Dermis microvascular lymphatic vessel endothelial cell (primary cell): ENCODE data around the gene SLC27A4. TPM values are rescaled to one million over a fixed set of nuclear protein-coding genes. Genes with fewer than 3 reads are reported as not detected.

Experiments
- DNase-seq, 2 donors: peaks; one replicate each; pipeline versions ENCODE4 v3.0.0 to v3.0.0-alpha.2; 2010; ENCODE audit warnings: low read depth in 2 of 2
- total RNA-seq: library from RNA; depleted of rRNA; stranded (reverse); fragments of >200 nt; gene quantifications from 2 replicates; pipeline ENCODE4 v1.2.1, GENCODE V29; 2014

Gene SLC27A4
- total RNA-seq, 1 donor from 2014 or later, result 19.9 TPM

DNA sequence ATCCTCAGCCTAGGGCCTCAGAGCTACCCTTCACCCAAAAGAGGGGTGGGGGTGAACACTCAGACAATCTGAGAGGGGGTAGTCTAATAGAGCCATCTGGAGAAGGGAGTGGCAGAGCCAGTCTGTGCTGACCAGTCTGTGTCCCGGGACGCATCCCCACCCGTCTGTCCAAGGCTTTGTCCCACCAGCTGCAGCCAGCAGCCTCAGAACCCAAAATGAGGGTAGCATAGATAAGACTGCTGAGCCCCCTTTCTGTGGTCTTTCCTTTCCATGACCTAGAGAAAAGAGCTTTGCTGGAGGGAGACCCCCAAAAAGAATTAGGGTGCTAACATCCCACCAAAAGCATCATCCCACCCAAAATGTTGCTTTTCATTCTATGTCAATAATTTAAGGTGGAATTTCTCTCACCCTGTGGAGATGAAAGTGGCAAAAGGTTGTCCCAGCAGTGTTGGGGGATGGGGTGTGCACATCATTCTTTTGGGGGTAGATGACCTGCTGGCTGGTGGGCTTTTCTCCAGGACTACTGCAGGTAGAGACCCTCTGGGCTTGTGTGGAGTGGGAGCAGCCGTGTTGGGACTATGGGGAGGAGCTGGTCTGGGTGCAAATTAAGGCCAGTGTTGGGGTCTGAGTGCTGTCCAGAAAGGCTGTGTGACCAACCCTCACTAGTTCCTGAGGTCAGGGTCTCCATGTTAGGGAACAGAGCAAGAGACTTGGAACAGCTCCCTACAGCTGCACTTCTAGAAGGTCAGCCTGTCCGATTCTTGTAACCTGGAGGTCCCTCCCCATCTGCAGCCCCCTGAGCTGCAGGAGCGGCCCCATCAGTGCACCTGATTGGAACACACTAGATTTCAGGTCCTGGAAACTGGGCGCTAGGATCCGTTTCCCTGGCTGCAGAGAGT, 50.7 kb downstream of the SLC27A4 start:
- no peak for DNase-seq

DNA sequence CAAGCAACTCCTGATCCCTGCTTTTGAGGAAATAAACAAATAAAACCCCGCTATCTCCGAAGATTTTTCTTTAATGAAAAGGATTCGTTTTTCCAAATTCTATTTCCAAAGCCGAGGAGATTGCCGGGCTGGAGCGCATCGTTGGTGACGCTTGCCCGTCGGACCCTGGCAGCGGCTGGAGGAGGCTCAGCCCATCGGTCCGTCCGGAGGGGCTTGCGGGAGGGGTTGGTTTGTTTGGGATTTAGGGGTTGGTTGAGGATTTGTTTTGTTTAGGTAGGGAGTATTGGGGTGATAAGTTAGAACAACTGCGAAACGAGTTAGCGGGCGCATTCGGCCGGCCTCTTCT, 51.6 kb downstream of the SLC27A4 start:
- no peak for DNase-seq

DNA sequence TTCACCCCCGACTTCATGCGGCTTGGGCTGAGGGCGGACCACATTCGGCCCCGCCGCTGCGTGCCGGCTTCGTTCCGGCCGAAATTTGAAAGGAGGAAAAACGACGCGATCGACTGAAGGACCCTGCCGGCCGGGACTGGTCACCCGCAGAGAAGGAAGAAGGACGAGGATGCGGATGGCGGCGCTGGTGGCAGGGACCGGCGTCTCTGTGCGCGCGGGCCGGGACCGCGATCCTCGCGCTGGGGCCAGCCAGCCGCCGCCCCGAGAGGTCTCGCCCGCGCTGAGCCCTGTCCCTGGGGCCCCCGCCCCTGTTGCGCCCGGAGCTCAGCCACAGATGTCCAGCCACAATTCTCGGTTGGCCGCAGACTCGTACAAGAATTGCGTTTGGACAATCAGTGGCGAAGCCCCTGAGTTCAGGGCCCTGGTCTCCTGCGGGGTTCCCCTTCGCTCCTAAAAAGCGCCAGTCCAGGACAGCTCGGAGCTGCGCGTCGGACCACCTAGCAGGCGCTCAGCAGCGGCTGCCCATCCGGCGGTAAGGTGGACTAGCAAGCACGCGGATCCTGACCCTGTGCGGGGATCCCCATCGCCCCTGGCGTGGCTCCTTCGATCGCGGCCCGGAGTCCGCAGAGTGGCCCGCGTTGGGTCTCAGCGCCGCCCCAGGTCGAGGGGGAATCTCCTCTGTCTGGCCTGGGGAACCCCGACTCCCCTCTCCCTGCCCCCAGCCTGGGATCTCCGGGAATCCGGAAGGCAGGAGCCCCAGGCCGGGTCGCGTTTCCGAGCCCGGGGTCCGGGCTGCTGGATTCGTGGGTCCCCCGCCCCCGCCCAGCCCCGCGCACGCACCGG, 52.2 kb downstream of the SLC27A4 start:
- DNase-seq, result no peak

DNA sequence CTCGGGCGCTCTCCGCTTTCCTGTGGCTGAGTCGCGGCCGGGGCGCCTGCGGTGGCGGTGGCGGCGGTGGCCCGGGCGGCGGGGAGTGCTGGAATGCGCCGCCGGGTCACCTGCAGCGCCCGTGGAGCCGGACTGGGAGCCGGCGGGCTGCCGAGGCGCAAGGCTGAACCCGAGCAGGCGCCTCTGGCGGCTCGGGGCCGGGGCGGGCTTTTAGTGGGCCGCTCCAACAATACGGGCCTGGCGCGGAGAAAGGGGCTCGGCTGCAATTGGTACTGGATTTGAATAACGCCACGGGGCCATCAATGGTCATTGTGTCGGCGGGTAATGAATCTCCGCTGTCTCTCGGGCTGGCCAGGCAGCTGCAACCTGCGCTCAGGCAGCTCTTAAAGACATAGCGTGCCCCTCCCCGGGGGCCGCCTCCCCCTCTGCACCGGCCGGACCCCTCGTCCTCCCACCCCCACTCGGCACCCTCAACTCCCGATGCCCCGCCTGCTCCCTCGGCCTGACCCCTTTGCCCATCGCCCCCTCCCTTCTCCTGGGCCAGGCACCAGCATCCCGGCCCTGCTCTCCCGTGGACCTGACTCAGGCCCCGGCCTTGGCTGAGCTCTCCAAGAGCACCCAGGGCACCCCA, 52.9 kb downstream of the SLC27A4 start:
- no peak for DNase-seq

DNA sequence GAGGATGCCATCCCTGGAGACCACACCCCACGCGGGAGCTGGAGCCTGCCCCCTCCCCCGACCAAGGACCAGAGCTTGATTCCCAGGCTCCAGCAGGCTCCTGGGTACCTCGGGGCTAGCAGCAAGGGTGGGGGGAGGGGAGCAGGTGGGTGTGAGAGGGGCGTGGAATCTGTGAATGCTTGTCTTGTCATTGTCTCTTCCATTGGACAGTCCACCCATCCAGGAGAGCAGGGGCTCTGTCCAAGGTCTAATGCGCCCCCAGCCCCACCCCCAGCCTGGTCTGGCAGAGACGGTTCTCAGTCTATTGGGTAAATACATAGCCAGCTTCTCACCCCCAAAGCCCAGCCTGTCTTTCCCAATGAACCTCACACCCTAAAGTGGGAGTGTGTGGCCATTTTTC, 53.6 kb downstream of the SLC27A4 start:
- no peak for DNase-seq

DNA sequence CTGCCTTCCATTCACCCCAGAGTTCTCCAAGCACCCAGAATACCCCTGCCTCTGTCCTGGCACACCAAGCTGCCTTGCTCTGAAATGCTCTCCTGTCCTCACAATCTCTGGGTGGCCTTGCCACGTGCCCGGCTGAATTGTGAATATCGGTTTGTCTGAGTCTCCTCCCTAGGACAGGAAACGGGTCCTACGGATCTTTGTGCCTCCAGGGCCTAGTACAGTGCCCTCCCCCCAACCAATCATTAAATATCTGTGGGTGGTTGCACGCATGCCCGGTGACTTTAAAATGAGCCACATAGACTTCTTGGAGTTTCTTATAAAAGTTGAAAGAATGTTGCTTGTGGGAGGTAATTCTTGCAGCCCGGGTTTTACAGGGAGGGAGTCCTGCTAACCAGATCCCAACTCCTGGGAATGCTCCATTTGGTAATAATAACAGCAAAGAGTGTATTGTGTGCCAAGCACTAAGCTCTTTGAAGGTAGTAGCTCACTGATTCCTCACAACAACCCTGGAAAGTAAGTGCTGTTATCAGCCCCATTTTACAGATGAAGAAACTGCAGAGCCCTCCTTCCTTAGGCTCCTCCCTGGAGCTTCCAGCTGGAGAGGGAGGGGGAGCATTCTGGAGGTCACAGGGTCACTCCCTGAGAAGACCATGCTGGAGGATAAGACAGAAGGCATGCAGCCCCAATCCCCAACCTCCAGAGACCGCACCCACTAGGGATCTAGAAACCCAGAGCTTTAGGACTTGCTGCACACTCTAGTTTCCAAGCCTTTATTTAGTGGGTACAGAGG, 54.2 kb downstream of the SLC27A4 start:
- no peak for DNase-seq

DNA sequence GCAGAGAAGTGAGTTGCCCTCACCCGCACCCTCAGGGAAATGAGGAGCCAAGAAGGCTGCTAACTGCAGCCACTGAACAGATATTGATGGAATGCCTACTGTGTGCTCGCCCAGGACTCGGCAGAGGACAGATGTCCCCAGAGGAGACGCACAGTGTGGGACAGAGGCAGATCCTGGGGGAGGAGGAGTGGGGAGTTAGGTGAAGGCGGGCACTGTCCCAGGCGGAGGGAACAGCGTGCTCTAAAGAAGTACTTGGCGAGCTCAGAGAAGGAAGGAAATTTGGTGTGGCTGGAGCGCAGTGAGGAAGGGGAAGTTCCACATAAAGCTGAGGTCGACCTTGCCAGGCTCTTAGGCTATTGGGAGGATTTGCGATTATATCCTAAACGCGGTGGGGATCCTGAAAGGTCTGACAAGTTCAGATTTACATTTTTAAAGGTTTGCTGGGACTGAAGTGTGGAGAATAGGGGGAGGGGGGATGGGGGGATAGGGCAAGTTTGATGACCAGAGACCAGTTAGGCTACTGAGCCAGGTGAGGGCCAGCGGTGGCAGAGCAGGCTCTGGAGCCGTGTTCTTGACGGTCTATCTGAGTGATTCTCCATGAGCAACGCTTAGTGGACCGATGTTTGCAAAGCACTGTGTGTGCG, 56.8 kb downstream of the SLC27A4 start:
- peak in 1 of 2 donors; percentile 17 for DNase-seq

DNA sequence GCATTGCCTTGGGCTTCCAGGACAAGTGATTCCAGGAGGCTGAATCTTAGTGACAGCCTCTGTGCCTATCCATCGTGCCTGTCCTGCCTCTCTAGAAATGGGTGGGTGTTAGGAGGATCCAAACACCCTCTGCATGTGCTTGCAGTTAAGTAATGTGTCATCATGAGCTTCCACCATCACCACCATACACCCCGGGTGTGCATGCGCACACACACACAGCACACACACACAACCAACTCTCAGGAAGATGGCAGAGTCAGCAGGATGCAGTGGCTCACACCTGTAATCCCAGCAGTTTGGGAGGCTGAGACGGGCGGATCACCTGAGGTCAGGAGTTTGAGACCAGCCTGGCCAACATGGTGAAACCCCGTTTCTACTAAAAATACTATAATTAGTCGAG, 57.5 kb downstream of the SLC27A4 start:
- no peak for DNase-seq

DNA sequence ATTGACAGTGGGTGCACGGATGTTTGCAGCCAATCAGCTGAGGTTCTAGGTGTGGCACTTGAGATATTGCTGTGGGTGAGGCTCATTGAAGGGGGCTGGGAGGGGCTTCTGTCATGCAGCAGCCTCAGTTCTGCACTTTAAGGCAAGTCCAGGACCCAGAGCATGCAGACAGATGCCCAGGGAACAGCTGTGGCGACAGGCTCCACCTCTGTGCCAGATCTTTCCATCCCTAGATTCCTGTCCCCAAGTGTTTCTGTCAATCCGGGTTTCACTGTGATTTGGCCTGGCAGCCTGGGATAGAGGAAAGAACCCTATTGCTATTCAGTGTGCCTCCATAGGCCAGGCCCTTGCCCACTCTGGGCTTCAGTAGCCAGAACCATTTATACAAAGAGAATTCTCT, 59.5 kb downstream of the SLC27A4 start:
- DNase-seq, result no peak

DNA sequence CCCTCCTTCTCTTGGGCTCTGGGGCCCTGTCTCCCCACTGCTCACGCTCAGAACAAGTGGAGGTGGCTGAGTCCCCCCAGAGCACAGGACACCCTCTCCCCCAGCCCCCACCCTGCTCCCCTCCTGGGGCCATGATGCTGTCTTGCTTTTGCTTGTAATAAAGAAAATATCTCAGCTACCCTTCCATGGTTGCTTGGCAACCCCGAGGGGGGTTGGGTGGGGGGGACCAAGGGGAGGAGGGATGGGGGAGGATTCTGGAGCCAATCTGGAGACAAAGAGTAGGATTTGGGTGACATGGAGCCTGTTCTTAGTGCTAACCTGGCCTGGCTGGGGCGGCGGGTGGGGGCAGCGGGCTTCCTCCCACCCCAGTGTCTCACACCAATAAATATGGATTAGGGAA, 64.2 kb downstream of the SLC27A4 start:
- DNase-seq, result no peak

DNA sequence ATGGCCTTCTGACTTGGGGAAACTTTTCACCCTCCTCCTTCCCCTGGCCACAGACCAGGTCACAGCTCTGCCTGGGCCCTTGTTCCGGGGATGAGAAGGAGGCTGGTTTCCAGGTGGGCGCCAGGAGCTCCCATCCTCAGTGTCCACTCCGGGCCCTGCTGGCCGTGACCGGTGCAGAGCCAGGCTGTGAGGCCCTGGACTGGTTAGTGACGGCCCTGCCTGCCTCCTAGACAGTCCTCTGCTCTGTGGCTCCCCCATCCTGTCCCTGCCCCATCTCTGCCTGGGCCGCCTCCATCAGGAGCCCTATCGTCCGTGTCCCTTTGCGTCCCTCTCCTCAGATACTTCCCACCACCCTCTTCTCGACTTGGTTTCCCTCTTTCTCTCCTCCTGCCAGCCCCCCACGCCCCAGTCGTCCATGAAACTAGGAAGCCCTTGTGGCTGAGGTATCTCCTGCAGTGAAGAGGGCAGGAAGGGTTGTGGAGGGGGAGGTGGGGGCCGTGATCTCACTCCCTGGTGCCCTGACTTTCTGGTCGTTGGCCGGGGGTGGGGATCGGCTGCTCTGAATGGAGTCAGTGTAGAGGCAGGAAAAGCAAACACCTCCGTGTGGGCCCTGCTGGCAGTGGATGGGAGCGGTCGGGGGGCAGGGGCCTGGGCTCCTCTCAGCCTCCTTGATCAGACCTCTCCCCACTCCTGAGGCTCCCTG, 64.9 kb downstream of the SLC27A4 start:
- DNase-seq, result no peak

DNA sequence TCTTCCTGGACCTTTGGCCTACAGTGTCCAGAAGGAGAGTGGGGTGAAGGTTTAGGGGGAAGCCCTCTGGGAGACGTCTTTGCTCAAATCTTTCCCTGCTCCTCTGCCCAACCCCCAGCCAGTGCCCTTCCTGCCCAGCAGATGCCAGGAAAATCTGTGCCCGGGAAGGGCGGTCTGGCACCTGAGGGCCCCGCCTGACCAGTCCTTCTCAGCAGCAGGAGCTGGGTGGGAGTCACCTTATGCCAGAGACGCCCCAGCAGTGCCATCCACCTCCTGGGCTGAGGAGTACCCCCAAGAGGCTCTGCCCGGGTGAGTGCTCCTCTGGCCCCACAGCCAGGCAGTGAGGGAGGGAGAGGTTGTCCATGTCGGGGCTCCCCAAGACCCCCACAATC, 65.4 kb downstream of the SLC27A4 start:
- DNase-seq, result no peak

DNA sequence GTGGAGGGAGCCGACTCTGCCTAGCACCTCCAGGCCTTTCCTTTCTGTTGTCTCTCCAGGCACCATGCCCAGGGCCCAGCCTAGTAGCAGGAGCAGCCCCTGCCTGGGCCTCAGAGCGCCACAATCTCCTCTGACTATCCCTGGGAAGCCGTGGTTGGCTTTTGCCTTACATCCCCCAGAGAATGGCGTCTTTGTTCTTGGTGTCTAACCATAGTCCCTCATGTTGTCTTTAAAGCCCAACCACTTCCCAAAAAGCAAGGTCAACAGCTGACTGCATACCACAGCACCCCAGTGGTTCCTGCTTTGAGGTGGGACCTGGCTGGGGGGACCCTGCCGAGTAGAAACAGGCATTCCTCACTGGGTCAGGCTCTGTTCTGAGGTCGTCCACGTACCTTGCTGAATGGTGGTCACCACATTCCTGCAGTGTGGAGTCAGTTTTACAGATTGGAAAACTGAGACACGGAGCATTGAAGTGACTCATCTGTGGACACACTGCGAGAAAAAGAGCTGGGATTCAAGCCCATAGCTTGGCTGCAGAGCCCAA, 66.6 kb downstream of the SLC27A4 start:
- no peak for DNase-seq

DNA sequence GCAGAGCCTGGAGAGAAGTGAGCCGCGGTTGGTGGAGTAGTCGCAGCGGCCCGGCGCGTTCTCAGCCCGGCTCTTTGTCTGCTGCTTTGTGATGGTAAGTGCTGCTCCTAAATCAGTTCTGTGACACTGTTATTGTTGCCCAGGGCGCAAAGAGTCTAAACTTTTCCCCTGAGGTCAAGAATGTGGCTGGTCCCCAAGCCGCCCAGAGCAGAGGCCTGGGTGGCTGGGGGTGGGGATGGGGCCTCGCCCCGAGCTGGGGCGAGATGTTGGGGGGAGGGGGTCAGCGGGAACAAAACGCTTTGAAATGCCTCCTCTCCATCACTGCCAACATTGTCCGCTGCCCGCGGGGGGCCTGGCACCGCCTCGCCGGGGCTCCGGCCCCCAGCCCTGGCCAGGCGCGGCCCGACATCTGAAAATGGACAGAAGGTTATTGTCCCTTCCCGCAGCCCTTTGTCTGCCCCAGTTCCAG, 68.7 kb downstream of the SLC27A4 start:
- DNase-seq, result no peak

DNA sequence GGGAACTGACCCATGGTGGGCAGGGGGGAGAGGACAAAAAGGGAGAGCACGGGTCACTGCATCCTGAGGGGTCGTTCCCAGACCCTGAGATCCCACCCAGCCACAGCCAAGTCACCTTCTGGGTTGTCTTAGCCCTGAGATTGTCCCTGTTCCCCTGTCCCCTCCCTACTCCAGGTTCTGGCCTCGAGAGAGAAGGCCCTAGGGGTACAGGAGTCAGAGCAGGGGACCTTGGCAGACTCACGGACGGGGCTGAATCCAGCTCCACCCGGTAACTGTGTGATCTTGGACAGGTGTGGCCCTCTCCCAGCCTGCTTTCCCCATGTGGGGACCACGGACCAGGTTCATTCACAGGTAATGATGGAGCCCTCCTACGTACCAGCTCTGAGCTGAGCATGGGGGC, 69.1 kb downstream of the SLC27A4 start:
- no peak for DNase-seq

DNA sequence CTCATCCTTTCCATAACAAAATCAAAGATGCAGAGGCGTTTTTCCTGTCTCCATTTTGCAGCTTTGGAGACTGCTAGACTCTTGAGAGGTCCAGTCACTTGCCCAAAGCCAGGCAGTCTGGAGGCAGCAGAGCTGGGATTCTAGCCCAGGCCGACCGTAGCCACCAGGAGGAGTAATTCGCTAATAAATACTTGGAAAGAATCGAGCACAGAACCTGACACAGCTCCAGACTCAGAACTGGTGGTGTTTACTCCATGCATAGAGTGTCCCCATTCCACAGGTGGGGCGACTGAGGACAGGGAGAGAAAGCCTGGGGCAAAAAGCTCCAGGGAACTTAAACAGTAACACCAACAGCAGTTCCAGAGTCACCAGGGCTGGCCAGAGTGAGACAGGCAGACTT, 69.7 kb downstream of the SLC27A4 start:
- DNase-seq, result peak in 1 of 2 donors; percentile 41
